Measurements from ENCODE around the gene NAA16.
"Not testable (repeated sequence)": the region's sequence is repeated elsewhere in the genome, so short reads cannot be mapped to it uniquely, and the experiment has no call there.

The NAA16 gene

DNA sequence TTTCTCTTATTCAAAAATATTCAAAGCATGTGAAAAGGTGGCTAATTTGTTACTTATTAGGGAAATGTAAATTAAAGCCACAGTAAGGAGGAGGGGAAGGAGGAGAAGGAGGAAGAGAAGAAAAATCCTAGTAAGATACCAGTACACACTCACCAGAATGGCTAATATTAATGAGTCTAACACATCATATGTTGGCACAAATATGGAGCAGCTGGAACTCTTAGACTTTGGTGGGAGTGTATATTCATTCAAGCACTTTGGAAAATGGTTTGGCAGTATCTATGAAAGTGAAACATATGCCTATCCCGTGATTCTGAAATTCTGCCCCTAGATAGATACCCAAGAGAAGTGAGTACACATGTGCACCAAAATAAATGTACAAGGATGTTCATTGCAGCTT, 108.1 kb downstream of the NAA16 start:
- H3K4me1 ChIP-seq (ENCODE audit: control insufficient read depth, insufficient read depth, low read length): peaks cover 3% of the 10 kb centered on the region
- H3K27me3 ChIP-seq (ENCODE audit: control insufficient read depth, insufficient read depth, low read length): no peaks in the 10 kb centered on the region
- no peaks in the 10 kb centered on the region for H3K9me3 ChIP-seq (ENCODE audit: control insufficient read depth, low read length)

DNA sequence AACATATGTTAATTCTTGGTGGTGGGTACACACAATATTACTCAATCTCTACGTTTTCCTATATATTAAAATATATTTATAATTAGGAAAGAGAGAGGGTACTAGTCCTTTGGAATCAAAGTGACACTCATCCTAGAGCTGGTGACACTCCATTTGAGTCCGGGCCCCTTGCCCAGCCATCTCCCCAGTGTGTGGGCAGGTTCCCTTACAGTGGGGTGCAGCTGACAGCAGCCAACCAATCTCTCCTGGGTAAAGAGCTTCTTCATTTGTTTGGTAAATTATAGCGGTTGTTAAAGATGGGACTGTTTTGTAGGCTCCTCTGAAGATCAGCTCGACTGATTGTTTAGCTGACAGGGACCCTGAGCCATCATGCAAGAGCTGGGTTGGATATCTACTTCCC, 109.1 kb downstream of the NAA16 start:
- no peaks in the 10 kb centered on the region for H3K36me3 ChIP-seq (ENCODE audit: control insufficient read depth, insufficient read depth, low read length)
- H3K9ac ChIP-seq (ENCODE audit: low read length): no peak overlapping the region
- no peaks in the 10 kb centered on the region for H3K9me3 ChIP-seq (ENCODE audit: control insufficient read depth, low read length)
- no peak overlapping the region for H3K4me3 ChIP-seq (ENCODE audit: low read length)
- H3K27me3 ChIP-seq (ENCODE audit: control insufficient read depth, insufficient read depth, low read length): no peaks in the 10 kb centered on the region
- H3K4me1 ChIP-seq (ENCODE audit: control insufficient read depth, insufficient read depth, low read length): peaks cover 3% of the 10 kb centered on the region

More for the DNA sequence above, 108.1 kb downstream of the NAA16 start:
- H3K4me3 ChIP-seq (ENCODE audit: low read length): no peak overlapping the region
- no peak overlapping the region for H3K9ac ChIP-seq (ENCODE audit: low read length)
- no peaks in the 10 kb centered on the region for H3K36me3 ChIP-seq (ENCODE audit: control insufficient read depth, insufficient read depth, low read length)

DNA sequence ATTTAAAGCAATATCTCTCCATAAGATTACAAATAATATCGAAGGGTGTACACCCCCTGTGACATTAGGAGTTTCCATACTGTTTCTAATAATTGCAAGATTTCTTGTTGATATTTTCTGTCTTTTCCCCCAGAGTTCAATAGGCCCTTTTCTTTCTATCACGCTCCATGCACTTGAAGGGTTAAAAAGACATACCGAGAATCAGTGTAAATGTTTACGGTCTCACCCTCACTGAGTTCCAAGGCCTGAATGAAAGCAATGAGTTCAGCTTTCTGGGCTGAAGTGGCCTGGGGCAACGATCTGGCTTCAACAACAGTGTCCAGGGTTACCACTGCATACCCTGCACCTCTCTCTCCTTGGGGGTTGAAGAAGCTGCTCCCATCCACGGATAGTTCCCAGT, 110.3 kb downstream of the NAA16 start:
- H3K27me3 ChIP-seq (ENCODE audit: control insufficient read depth, insufficient read depth, low read length); H3K36me3 ChIP-seq (ENCODE audit: control insufficient read depth, insufficient read depth, low read length); H3K9me3 ChIP-seq (ENCODE audit: control insufficient read depth, low read length); H3K4me1 ChIP-seq (ENCODE audit: control insufficient read depth, insufficient read depth, low read length); H3K4me3 ChIP-seq (ENCODE audit: low read length); H3K9ac ChIP-seq (ENCODE audit: low read length): not testable (repeated sequence)

DNA sequence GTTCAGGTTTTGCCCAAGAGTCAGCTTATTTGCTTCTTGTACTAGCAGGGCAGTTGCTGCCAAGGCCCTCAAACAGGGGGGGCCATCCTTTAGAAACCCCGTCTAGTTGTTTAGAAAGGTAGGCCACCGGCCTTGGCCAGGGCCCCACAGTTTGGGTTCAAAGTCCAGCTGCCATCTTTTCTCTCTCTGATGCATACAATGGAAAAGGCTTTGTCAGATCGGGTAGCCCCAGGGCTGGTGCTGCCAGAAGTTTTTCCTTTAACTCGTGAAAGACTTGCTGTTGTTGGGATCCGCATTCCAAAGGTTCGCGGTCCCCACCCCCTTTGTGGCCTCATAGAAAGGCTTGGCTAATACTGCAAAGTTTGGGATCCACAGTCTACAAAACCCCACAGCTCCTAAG, 110.9 kb downstream of the NAA16 start:
- H3K9me3 ChIP-seq (ENCODE audit: control insufficient read depth, low read length); H3K4me3 ChIP-seq (ENCODE audit: low read length); H3K4me1 ChIP-seq (ENCODE audit: control insufficient read depth, insufficient read depth, low read length); H3K27me3 ChIP-seq (ENCODE audit: control insufficient read depth, insufficient read depth, low read length); H3K9ac ChIP-seq (ENCODE audit: low read length); H3K36me3 ChIP-seq (ENCODE audit: control insufficient read depth, insufficient read depth, low read length): not testable (repeated sequence)

DNA sequence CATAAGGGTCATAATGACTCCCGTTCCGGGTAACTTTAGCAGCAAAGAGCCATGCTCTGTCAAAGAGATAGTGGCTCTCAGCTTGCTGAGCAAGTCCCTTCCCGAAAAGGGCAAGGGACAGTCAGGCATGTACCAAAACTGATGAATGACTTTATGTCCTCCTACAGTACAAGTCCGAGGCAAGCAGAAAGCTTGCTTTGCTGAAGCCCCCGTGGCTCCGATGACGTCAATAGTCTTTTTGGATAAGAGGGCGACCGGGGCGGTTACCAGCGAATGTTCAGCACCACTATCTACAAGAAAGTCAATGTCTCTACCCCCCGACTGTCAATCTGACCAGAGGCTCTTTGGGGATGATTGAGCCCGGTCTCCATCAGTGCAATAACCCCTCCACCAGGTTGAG, 112.2 kb downstream of the NAA16 start:
- H3K9ac ChIP-seq (ENCODE audit: low read length); H3K36me3 ChIP-seq (ENCODE audit: control insufficient read depth, insufficient read depth, low read length): not testable (repeated sequence)

DNA sequence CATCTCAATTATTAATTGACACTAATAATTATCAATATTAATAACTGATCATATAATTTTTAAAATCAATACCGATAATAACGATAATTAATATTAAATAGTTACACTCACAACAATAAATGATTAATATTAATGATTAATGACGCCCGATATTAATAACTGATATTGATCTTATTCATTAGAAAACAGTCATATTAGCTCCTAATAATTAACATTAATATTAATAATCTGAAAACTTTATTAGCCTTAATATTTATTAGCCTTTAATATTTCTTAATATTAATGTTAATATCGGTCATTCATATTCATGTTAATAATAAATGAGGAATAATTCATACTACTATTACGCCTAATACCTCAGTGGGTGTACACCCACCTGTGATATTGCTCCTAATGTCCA, 113.6 kb downstream of the NAA16 start:
- H3K4me3 ChIP-seq (ENCODE audit: low read length); H3K4me1 ChIP-seq (ENCODE audit: control insufficient read depth, insufficient read depth, low read length); H3K9me3 ChIP-seq (ENCODE audit: control insufficient read depth, low read length); H3K9ac ChIP-seq (ENCODE audit: low read length); H3K36me3 ChIP-seq (ENCODE audit: control insufficient read depth, insufficient read depth, low read length): not testable (repeated sequence)
- H3K27me3 ChIP-seq (ENCODE audit: control insufficient read depth, insufficient read depth, low read length): peaks cover 11% of the 10 kb centered on the region

More for the DNA sequence above, 112.2 kb downstream of the NAA16 start:
- H3K4me1 ChIP-seq (ENCODE audit: control insufficient read depth, insufficient read depth, low read length); H3K4me3 ChIP-seq (ENCODE audit: low read length); H3K27me3 ChIP-seq (ENCODE audit: control insufficient read depth, insufficient read depth, low read length); H3K9me3 ChIP-seq (ENCODE audit: control insufficient read depth, low read length): not testable (repeated sequence)

DNA sequence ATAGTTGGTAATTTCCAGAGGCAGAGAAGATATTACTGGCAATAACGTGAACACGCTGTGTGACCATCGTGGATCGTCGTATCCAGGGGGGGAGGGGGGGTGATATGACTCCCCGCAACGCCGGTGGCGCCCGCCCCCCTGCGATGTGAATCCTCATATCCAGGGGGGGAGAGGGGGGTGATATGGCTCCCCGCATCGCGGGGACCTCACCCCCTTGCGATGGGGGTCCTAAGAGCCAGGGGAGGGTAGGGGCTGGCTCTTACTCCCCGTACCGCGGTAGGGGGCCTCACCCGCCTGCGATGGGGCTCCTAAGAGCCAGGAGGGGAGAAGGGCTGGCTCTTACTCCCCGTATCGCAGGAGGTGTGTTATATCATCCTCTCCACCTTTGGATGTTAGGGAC, 115.0 kb downstream of the NAA16 start:
- peaks cover 11% of the 10 kb centered on the region for H3K27me3 ChIP-seq (ENCODE audit: control insufficient read depth, insufficient read depth, low read length)
- H3K4me1 ChIP-seq (ENCODE audit: control insufficient read depth, insufficient read depth, low read length): no peaks in the 10 kb centered on the region
- H3K9ac ChIP-seq (ENCODE audit: low read length): no peak overlapping the region
- no peaks in the 10 kb centered on the region for H3K9me3 ChIP-seq (ENCODE audit: control insufficient read depth, low read length)
- no peak overlapping the region for H3K4me3 ChIP-seq (ENCODE audit: low read length)
- no peaks in the 10 kb centered on the region for H3K36me3 ChIP-seq (ENCODE audit: control insufficient read depth, insufficient read depth, low read length)

All from mucosa of stomach (tissue), 1 donor.